Lower leg skin (tissue), 4 donors: ENCODE results near the gene ESYT3. TPM values are rescaled to one million over a fixed set of nuclear protein-coding genes. Genes with fewer than 3 reads are reported as not detected.
"Not testable (repeated sequence)": the region's sequence is repeated elsewhere in the genome, so short reads cannot be mapped to it uniquely, and the experiment has no call there.

Experiments used
- DNase-seq, 2 donors: peaks; one replicate each; pipeline ENCODE4 v3.0.0-alpha.2; 2019; ENCODE audit warnings: low spot score in 2 of 2
- H3K4me3 ChIP-seq: fragments of 200-600 bp; sonication (generic); 2 replicates; pipeline ENCODE4 v1.5.1; 2017; ENCODE audit warnings: mild to moderate bottlenecking, low read depth; ENCODE audit not compliant: poor library complexity, severe bottlenecking
- POLR2A ChIP-seq, 2 donors: fragments of 450-650 bp; IDR thresholded peaks; one replicate each; pipeline ENCODE4 v1.6.1; 2016 to 2017; ENCODE audit warnings: antibody characterized with exemption in 2 of 2, mild to moderate bottlenecking in 1 of 2, moderate library complexity in 1 of 2
- WGBS, 2 donors: methylation state at CpG; one replicate each; pipeline ENCODE4 v1.1.5; 2018; 5-methylcytosine and 5-hydroxymethylcytosine counted together
- intact Hi-C: fragments of 100-400 bp; cut with DNase I; formaldehyde crosslinking; loops from one replicate; pipeline ENCODE4 v1.15.0; 2023; ENCODE audit warnings: low total_unique reads
- total RNA-seq, 4 donors: library from RNA; depleted of rRNA; stranded (reverse); fragments of >200 nt; gene quantifications; one replicate each; pipeline ENCODE4 v1.1.0, GENCODE V29; 2016
- TF ChIP-seq, protein P1 (sequence below), 3 donors: fragments of 450-650 bp; IDR thresholded peaks; one replicate each; pipeline ENCODE4 v1.5.1; 2016; ENCODE audit warnings: antibody characterized with exemption in 3 of 3, mild to moderate bottlenecking in 3 of 3, moderate library complexity in 2 of 3

ESYT3 gene
- total RNA-seq, 4 donors from 2014 or later, result 44.5 to 59.5 (median 47.1) TPM

DNA sequence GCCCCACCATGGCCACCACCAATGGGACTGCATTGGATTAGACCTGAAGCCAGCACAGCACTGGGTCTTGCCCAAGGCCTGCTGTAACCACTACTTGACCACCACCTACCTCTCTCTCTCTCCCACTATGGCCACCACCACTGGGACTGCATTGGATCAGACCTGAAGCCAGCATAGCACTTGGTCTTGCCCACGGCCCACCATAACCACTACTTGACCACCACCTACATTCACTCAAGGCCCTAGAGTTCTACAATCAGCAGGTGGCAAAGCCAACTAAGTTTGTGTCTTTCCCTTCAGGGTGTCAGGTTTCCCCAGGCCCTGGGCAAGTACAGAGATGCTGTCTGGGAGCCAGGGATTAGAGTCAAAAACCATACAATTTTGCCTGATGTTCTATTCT lies 57.6 kb downstream of the ESYT3 start:
- TF ChIP-seq, protein P1, sequence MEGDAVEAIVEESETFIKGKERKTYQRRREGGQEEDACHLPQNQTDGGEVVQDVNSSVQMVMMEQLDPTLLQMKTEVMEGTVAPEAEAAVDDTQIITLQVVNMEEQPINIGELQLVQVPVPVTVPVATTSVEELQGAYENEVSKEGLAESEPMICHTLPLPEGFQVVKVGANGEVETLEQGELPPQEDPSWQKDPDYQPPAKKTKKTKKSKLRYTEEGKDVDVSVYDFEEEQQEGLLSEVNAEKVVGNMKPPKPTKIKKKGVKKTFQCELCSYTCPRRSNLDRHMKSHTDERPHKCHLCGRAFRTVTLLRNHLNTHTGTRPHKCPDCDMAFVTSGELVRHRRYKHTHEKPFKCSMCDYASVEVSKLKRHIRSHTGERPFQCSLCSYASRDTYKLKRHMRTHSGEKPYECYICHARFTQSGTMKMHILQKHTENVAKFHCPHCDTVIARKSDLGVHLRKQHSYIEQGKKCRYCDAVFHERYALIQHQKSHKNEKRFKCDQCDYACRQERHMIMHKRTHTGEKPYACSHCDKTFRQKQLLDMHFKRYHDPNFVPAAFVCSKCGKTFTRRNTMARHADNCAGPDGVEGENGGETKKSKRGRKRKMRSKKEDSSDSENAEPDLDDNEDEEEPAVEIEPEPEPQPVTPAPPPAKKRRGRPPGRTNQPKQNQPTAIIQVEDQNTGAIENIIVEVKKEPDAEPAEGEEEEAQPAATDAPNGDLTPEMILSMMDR (IDR thresholded peaks at IDR 0.05), result no peak
- no peak for TF ChIP-seq POLR2A (IDR thresholded peaks at IDR 0.05)
- whole genome bisulfite sequencing, 2 donors, result 90 to 100% methylated on average over 1 of the region's 1 CpG
- DNase-seq, result no peak
- intact Hi-C loops, result no loop called here
- no peak overlapping the region for H3K4me3 ChIP-seq

DNA sequence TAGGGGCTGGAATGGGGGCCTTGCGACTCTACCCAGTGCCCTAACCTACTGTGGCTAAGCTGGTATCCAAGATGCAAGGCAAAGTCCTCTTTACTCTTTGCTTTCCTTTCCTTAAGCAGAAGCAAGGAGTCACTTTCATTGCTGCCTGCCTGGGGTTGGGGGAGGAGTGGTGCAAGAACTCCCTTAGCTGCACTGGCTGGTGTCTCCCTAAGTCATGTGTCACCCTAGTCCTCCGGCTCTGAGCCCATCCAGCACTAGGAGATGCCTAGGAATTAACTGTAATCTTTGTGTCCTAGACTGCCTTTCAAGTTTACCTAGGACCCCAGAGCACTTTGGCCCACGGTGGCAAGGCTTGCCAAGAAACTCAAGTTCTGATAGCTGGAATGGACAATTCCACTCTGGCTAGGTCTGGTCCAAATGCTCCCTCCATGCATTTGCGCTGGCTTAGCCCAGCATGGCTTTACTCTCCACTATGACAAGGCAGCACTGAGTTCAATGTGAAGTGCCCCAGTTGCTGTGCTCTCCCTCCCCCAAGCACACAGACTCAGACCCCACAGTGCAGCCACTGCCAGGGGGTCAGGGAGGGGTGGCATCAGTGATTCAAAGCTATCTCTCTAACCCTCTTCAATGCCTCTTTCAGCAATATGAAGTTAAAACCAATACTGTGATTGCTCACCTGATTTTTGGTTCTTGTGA lies 58.7 kb downstream of the ESYT3 start:
- intact Hi-C loops, result no loop called here
- DNase-seq, result no peak
- TF ChIP-seq POLR2A (IDR thresholded peaks at IDR 0.05), result no peak
- TF ChIP-seq, protein P1 (IDR thresholded peaks at IDR 0.05), result no peak
- no peak overlapping the region for H3K4me3 ChIP-seq
- WGBS, 2 donors, result 95 to 96% methylated on average over 4 of the region's 4 CpGs

DNA sequence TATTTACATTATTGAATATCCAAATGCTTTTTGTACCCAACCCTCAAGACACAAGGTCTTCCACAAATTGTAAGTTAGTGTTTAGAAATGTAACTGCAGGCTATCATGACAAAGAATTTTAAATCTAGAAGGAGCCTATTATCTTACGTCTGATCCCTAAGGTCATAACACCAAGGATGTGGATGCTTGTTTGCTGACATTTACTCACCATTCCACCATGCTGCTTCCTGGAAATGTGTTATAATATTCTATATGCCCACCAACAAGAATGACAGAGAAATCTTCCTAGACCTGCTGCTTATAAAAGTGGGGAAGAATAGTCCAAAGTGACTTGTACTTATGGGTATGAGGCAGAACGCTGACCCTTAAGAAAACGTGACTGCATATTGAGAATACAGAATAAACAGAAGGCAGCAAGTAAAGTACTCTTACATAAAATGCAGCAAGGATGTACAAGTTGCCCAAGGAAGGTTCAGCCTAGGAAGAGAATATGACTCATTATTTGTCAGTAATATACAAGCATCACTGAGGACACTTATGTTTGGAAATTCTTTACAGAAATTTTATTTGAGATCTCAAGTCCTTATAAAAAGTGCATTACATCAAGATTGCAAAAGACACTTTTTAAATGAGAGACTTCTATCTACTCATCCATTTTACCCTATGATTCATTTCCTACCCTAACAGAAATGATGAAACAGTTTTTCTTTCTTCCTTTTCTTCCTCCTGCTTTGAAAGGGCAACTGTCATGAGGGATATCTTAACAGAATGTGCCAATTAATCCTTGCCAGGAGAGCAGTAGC lies 59.6 kb downstream of the ESYT3 start:
- no peak for TF ChIP-seq POLR2A (IDR thresholded peaks at IDR 0.05)
- TF ChIP-seq, protein P1 (IDR thresholded peaks at IDR 0.05), result no peak
- H3K4me3 ChIP-seq, result no peak overlapping the region
- intact Hi-C loops, result no loop called here
- no peak for DNase-seq
- 94 to 96% methylated on average over 3 of the region's 3 CpGs for WGBS, 2 donors

DNA sequence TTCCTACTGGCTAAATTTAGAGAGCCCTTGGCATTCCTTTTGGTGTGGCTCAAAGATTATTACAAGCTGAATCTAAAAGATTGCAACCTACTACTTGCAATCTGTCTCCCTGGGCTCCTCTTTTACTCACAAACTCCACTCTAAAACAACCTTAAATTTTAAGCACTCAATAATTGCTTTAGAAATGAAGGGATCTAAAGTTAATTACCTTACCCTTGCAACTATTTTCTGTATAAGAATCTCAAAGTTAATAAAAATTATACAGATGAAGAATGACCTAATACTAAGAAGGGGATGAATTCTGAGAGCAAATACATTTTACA lies 60.2 kb downstream of the ESYT3 start:
- TF ChIP-seq, protein P1 (IDR thresholded peaks at IDR 0.05), result no peak
- no peak for TF ChIP-seq POLR2A (IDR thresholded peaks at IDR 0.05)
- no peak overlapping the region for H3K4me3 ChIP-seq
- intact Hi-C loops, result no loop called here
- no peak for DNase-seq

DNA sequence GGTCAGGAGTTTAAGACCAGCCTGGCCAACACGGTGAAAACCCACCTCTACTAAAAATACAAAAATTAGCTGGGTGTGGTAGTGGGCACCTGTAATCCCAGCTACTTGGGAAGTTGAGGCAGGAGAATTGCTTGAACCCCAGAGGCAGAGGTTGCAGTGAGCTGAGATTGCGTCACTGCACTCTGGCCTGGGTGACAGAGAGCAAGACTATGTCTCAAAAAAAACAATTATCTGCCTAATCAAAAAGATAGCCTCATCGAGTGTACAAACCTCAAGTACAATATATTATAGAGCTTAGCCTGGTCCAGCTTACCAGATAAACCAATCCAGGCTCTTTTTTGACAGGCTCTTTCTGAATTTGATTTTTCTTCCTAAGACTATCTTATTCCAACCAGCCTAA lies 61.2 kb downstream of the ESYT3 start:
- DNase-seq, intact Hi-C loops, H3K4me3 ChIP-seq: not testable (repeated sequence)
- WGBS, 2 donors, result 93 to 94% methylated on average over 3 of the region's 3 CpGs

DNA sequence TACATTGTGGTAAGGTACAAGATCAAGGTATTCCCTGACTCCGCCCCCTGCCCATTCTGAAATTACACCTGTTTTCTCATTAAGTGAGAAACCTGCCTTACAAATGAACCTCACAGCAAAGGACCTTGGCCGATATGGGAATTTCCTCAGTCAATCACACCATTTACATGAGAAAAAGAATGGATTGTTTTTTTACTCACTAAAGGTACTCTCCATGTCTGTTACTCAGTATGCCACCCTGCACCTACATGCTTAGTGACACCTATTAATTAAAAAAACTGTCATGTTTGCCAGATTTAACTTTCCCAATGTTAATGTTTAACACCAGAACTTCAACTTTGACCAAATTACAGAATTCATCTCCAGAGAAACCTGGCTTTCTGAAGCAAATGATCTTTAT lies 62.0 kb downstream of the ESYT3 start:
- no peak for TF ChIP-seq POLR2A (IDR thresholded peaks at IDR 0.05)
- TF ChIP-seq, protein P1 (IDR thresholded peaks at IDR 0.05), result no peak
- no peak for DNase-seq
- WGBS, 2 donors, result 85 to 96% methylated on average over 2 of the region's 2 CpGs
- no peak overlapping the region for H3K4me3 ChIP-seq
- intact Hi-C loops, result no loop called here
